ENCODE data around the gene CRYGN.

DNA sequence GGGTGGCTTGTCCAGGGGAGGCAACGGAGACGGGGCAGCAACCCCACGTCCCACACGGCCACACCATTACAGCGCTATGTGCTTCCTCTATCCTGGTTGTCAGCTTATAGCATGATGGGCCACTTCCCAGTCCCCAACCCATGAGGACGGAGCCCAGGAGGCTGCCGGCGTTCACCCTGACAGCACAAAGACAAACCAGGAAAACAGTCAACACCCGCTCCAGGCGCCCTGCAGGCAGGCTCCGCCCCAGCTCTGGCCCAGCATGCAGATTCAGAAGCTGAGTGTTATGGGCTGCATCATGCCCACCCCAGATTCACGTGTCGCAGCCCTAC lies 44.9 kb downstream of the CRYGN start:
- TF ChIP-seq CTCF (IDR thresholded peaks at IDR 0.05) (no peak), POLR2A (IDR thresholded peaks at IDR 0.05) (no peak)

All from uterus (tissue), 2 donors.